H9 (cell line): Measurements from ENCODE around the gene SLFN5. TPM values are rescaled to one million over a fixed set of nuclear protein-coding genes. Genes with fewer than 3 reads are reported as not detected.

Experiments used
- DNase-seq: peaks from one replicate; pipeline ENCODE4 v3.0.0-alpha.2; 2017
- H2AFZ ChIP-seq: one replicate; pipeline ENCODE4 v1.6.1; 2013; ENCODE audit warnings: mild to moderate bottlenecking, low read length, control low read depth, moderate library complexity
- H2AK5ac ChIP-seq: 2 replicates; pipeline ENCODE4 v1.6.1; 2013; ENCODE audit warnings: low read length, control low read depth, mixed read lengths; ENCODE audit not compliant: insufficient read length
- H2BK120ac ChIP-seq: one replicate; pipeline ENCODE4 v1.6.1; 2013; ENCODE audit warnings: low read depth, mild to moderate bottlenecking, low read length, control low read depth, inconsistent platforms; ENCODE audit not compliant: poor library complexity, severe bottlenecking
- H2BK12ac ChIP-seq: 2 replicates; pipeline ENCODE4 v1.6.1; 2013; ENCODE audit warnings: low read length, control low read depth, mixed read lengths, low read depth; ENCODE audit not compliant: insufficient read length
- H2BK15ac ChIP-seq: 2 replicates; pipeline ENCODE4 v1.6.1; 2013; ENCODE audit warnings: low read depth, low read length, control low read depth
- H2BK20ac ChIP-seq: one replicate; pipeline ENCODE4 v1.6.1; 2013; ENCODE audit warnings: low read depth, mild to moderate bottlenecking, low read length, control low read depth, inconsistent platforms; ENCODE audit not compliant: poor library complexity, severe bottlenecking
- H2BK5ac ChIP-seq: 2 replicates; pipeline ENCODE4 v1.6.1; 2013; ENCODE audit warnings: low read length, control low read depth, mixed read lengths; ENCODE audit not compliant: insufficient read length
- H3K14ac ChIP-seq: 2 replicates; pipeline ENCODE4 v1.6.1; 2013; ENCODE audit warnings: low read length, control low read depth; ENCODE audit not compliant: insufficient read depth
- H3K18ac ChIP-seq: 2 replicates; pipeline ENCODE4 v1.6.1; 2013; ENCODE audit warnings: low read depth, mild to moderate bottlenecking, mixed read lengths, low read length, control low read depth; ENCODE audit not compliant: insufficient read length
- H3K23ac ChIP-seq: 2 replicates; pipeline ENCODE4 v1.6.1; 2013; ENCODE audit warnings: low read length, control low read depth, mixed read lengths, low read depth; ENCODE audit not compliant: insufficient read length
- H3K23me2 ChIP-seq: 2 replicates; pipeline ENCODE4 v1.6.1; 2013; ENCODE audit warnings: low read depth, mild to moderate bottlenecking, mixed read lengths, low read length, control low read depth; ENCODE audit not compliant: insufficient read length, poor library complexity, severe bottlenecking
- H3K27ac ChIP-seq: 2 replicates; pipeline ENCODE4 v1.5.1; 2013; ENCODE audit warnings: low read length, control low read depth, mixed read lengths, low read depth; ENCODE audit not compliant: insufficient read length
- H3K27me3 ChIP-seq: 2 replicates; pipeline ENCODE4 v1.6.1; 2013; ENCODE audit warnings: low read length, control low read depth, inconsistent platforms; ENCODE audit not compliant: insufficient read depth
- H3K4ac ChIP-seq: 2 replicates; pipeline ENCODE4 v1.6.1; 2013; ENCODE audit warnings: low read depth, mild to moderate bottlenecking, control low read depth, inconsistent platforms, low read length, moderate library complexity
- H3K4me1 ChIP-seq: 2 replicates; pipeline ENCODE4 v1.6.1; 2013; ENCODE audit warnings: low read length, control low read depth, inconsistent platforms; ENCODE audit not compliant: insufficient read depth
- H3K4me2 ChIP-seq: 2 replicates; pipeline ENCODE4 v1.6.1; 2013; ENCODE audit warnings: low read length, control low read depth, mixed read lengths; ENCODE audit not compliant: insufficient read length, insufficient read depth
- H3K56ac ChIP-seq: 2 replicates; pipeline ENCODE4 v1.6.1; 2013; ENCODE audit warnings: low read depth, mild to moderate bottlenecking, mixed read lengths, low read length, control low read depth; ENCODE audit not compliant: insufficient read length
- H3K79me1 ChIP-seq: 2 replicates; pipeline ENCODE4 v1.6.1; 2013; ENCODE audit warnings: low read depth, mild to moderate bottlenecking, moderate library complexity, low read length, control low read depth, inconsistent platforms; ENCODE audit not compliant: insufficient read depth, poor library complexity, severe bottlenecking
- H3K79me2 ChIP-seq: 2 replicates; pipeline ENCODE4 v1.6.1; 2013; ENCODE audit warnings: low read length, control low read depth, inconsistent platforms; ENCODE audit not compliant: insufficient read depth
- H3K9ac ChIP-seq: 2 replicates; pipeline ENCODE4 v1.6.1; 2013; ENCODE audit warnings: low read length, control low read depth, mixed read lengths; ENCODE audit not compliant: insufficient read length; ENCODE audit errors: extremely low read depth
- H3K9me3 ChIP-seq: one replicate; pipeline ENCODE4 v1.6.1; 2013; ENCODE audit warnings: low read depth, low read length, inconsistent platforms; ENCODE audit not compliant: control insufficient read depth
- H3T11ph ChIP-seq: one replicate; pipeline ENCODE4 v1.6.1; 2013; ENCODE audit warnings: mild to moderate bottlenecking, low read length, control low read depth, inconsistent platforms
- H4K20me1 ChIP-seq: one replicate; pipeline ENCODE4 v1.6.1; 2013; ENCODE audit not compliant: control insufficient read depth, insufficient read length, insufficient read depth
- H4K5ac ChIP-seq: 2 replicates; pipeline ENCODE4 v1.6.1; 2013; ENCODE audit warnings: low read depth, mild to moderate bottlenecking, mixed read lengths, low read length, control low read depth; ENCODE audit not compliant: insufficient read length
- H4K8ac ChIP-seq: replicated peaks from 2 replicates; pipeline ENCODE4 v1.6.1; 2013; ENCODE audit warnings: low read length, control low read depth, mixed read lengths, low read depth; ENCODE audit not compliant: insufficient read length
- H4K91ac ChIP-seq: 2 replicates; pipeline ENCODE4 v1.6.1; 2013; ENCODE audit warnings: low read depth, mild to moderate bottlenecking, moderate library complexity, mixed read lengths, low read length, control low read depth; ENCODE audit not compliant: insufficient read length
- H3K27ac Mint-ChIP-seq, 3 experiments: 2 replicates in 2 of 3; 3 replicates in 1 of 3; pipeline ENCODE4 v1.8.0; 2020 to 2021; ENCODE audit warnings: mixed read lengths in 3 of 3, mild to moderate bottlenecking in 1 of 3, moderate library complexity in 1 of 3
- H3K27me3 Mint-ChIP-seq: 2 replicates; pipeline ENCODE4 v1.8.0; 2021; ENCODE audit warnings: low read depth, mild to moderate bottlenecking, moderate library complexity, mixed read lengths
- H3K36me3 Mint-ChIP-seq, 3 experiments: 2 replicates in 2 of 3; 3 replicates in 1 of 3; pipeline ENCODE4 v1.8.0; 2020 to 2021; ENCODE audit warnings: low read depth in 3 of 3, mixed read lengths in 3 of 3; ENCODE audit not compliant: insufficient read depth in 1 of 3
- H3K4me1 Mint-ChIP-seq, 2 experiments: 2 replicates each; pipeline ENCODE4 v1.8.0; 2020; ENCODE audit warnings: mixed read lengths in 2 of 2
- H3K4me3 Mint-ChIP-seq, 2 experiments: 2 replicates in 1 of 2; 3 replicates in 1 of 2; pipeline ENCODE4 v1.8.0; 2020 to 2021; ENCODE audit warnings: mild to moderate bottlenecking in 2 of 2, mixed read lengths in 2 of 2, moderate library complexity in 1 of 2
- H3K9me3 Mint-ChIP-seq, 2 experiments: 2 replicates in 1 of 2; 3 replicates in 1 of 2; pipeline ENCODE4 v1.8.0; 2020; ENCODE audit warnings: mild to moderate bottlenecking in 2 of 2, mixed read lengths in 2 of 2, moderate library complexity in 1 of 2
- CTCF ChIP-seq: fragments of 200-600 bp; sonication (generic); conservative IDR thresholded peaks from 3 replicates; pipeline ENCODE4 v1.8.0; 2021; ENCODE audit warnings: antibody characterized with exemption, mild to moderate bottlenecking
- WGBS: extraction: QIAGEN DNeasy Blood & Tissue Kit; methylation state at CpG from one replicate; pipeline ENCODE4 v1.1.7; 2013; ENCODE audit warnings: missing lambda C conversion rate, low lambda C conversion rate, mixed read lengths; ENCODE audit not compliant: insufficient read length; ENCODE audit errors: extremely low coverage; 5-methylcytosine and 5-hydroxymethylcytosine counted together
- total RNA-seq: library from RNA; stranded (reverse); gene quantifications from 2 replicates; pipeline ENCODE4 v1.2.1, GENCODE V29; 2021

The SLFN5 gene
- total RNA-seq, 1 experiment from 2014 or later, result 2.9 TPM

- H4K8ac ChIP-seq, result no peak overlapping the region
- Mint-ChIP-seq H3K4me1 (no peaks in the 10 kb centered on the region), H3K4me3 (no peak overlapping the region), H3K27ac (no peak overlapping the region), H3K36me3 (peaks cover 2 to 18% (median 9%) of the 10 kb centered on the region in 3 experiments; a peak in 4 of 7 replicates), H3K27me3 (peaks cover 23% of the 10 kb centered on the region), H3K9me3 (peaks cover 22 to 23% of the 10 kb centered on the region in 2 experiments)
- no peak for DNase-seq
- H3K56ac ChIP-seq, result no peak overlapping the region
- H4K5ac ChIP-seq, result no peak overlapping the region
- no peak for TF ChIP-seq CTCF
- H3K79me2 ChIP-seq, result no peaks in the 10 kb centered on the region
- no peak overlapping the region for H2AK5ac ChIP-seq
- no peak overlapping the region for H2AFZ ChIP-seq
- H2BK5ac ChIP-seq, result no peak overlapping the region
- no peak overlapping the region for H3K9ac ChIP-seq
- H2BK12ac ChIP-seq, result no peak overlapping the region
- WGBS, result no CpG with 5 or more reads among the region's 1 CpG
- H3K27ac ChIP-seq, result no peak overlapping the region
- no peaks in the 10 kb centered on the region for H3K23me2 ChIP-seq
- H3T11ph ChIP-seq, result no peak overlapping the region
- H3K4ac ChIP-seq, result no peak overlapping the region
- H3K23ac ChIP-seq, result no peak overlapping the region
- H2BK15ac ChIP-seq, result no peak overlapping the region
- H3K79me1 ChIP-seq, result no peaks in the 10 kb centered on the region
- no peak overlapping the region for H2BK20ac ChIP-seq
- H3K27me3 ChIP-seq, result no peaks in the 10 kb centered on the region
- no peak overlapping the region for H3K18ac ChIP-seq
- H3K14ac ChIP-seq, result no peak overlapping the region
- no peaks in the 10 kb centered on the region for H4K20me1 ChIP-seq
- H3K4me1 ChIP-seq, result no peaks in the 10 kb centered on the region
- no peak overlapping the region for H3K4me2 ChIP-seq
- H2BK120ac ChIP-seq, result no peak overlapping the region
- H4K91ac ChIP-seq, result no peak overlapping the region
- peaks cover 7% of the 10 kb centered on the region for H3K9me3 ChIP-seq
Observed at GRCh38 chr17:35293151-35293847, 50.4 kb downstream of the SLFN5 start.
